RKO (cell line): ENCODE results near the gene FMN1.

Experiments
- DNase-seq: peaks from one replicate; pipeline ENCODE4 v3.0.0-alpha.2; 2016; ENCODE audit warnings: low spot score

The FMN1 gene

GRCh38 chr15:32823750-32824149 is 370.8 kb downstream of the FMN1 start:
- DNase-seq = no peak

- no peak for DNase-seq
Measured at GRCh38 chr15:32822739-32823138, 371.8 kb downstream of the FMN1 start.

GRCh38 chr15:32819448-32819847 is 375.1 kb downstream of the FMN1 start:
- no peak for DNase-seq

GRCh38 chr15:32818758-32819447 is 375.6 kb downstream of the FMN1 start:
- no peak for DNase-seq

- no peak for DNase-seq
Measured at GRCh38 chr15:32817577-32817976, 376.9 kb downstream of the FMN1 start.

GRCh38 chr15:32807331-32807730 is 387.2 kb downstream of the FMN1 start:
- DNase-seq = no peak

GRCh38 chr15:32803631-32804030 is 390.9 kb downstream of the FMN1 start:
- DNase-seq = peak; percentile 60

GRCh38 chr15:32802286-32802936 is 392.1 kb downstream of the FMN1 start:
- DNase-seq = no peak

- DNase-seq = no peak
Measured at GRCh38 chr15:32799936-32800535, 394.5 kb downstream of the FMN1 start.

GRCh38 chr15:32796856-32797255 is 397.7 kb downstream of the FMN1 start:
- no peak for DNase-seq

GRCh38 chr15:32794973-32795372 is 399.5 kb downstream of the FMN1 start:
- DNase-seq = no peak

- DNase-seq = no peak
Measured at GRCh38 chr15:32792436-32792835, 402.1 kb downstream of the FMN1 start.

GRCh38 chr15:32790352-32790999 is 404.0 kb downstream of the FMN1 start:
- DNase-seq = no peak

- DNase-seq = no peak
Measured at GRCh38 chr15:32787949-32788348, 406.6 kb downstream of the FMN1 start.

- no peak for DNase-seq
Measured at GRCh38 chr15:32786906-32787305, 407.6 kb downstream of the FMN1 start.

GRCh38 chr15:32784581-32784980 is 409.9 kb downstream of the FMN1 start:
- DNase-seq = no peak

- no peak for DNase-seq
Measured at GRCh38 chr15:32781781-32782180, 412.7 kb downstream of the FMN1 start.

GRCh38 chr15:32778391-32779176 is 415.9 kb downstream of the FMN1 start:
- no peak for DNase-seq

- DNase-seq = no peak
Measured at GRCh38 chr15:32775103-32775502, 419.4 kb downstream of the FMN1 start.

GRCh38 chr15:32774022-32774421 is 420.5 kb downstream of the FMN1 start:
- DNase-seq = peak; percentile 43

- DNase-seq = no peak
Measured at GRCh38 chr15:32767236-32767635, 427.3 kb downstream of the FMN1 start.

GRCh38 chr15:32766101-32766500 is 428.4 kb downstream of the FMN1 start:
- DNase-seq = no peak
